Naive thymus-derived CD8-positive, alpha-beta T cell (primary cell): Measurements from ENCODE around the gene FAM221B. TPM values are rescaled to one million over a fixed set of nuclear protein-coding genes. Genes with fewer than 3 reads are reported as not detected.

Experiments used
- ATAC-seq, 2 donors: fragments of 150-1000 bp; cut with Tn5 transposase in 1 of 2; sonication (Bioruptor Pico), chemical (Tn5 transposase) in 1 of 2; 1 replicate in 1 of 2; 2 replicates in 1 of 2; pipeline ENCODE4 v1.10.0; 2021; ENCODE audit warnings: mild to moderate bottlenecking in 2 of 2, moderate library complexity in 2 of 2
- POLR2A ChIA-PET: fragments of 350-600 bp; sonication (Branson Sonifier 250); formaldehyde crosslinking; loops from one replicate; lab custom pipeline; 2021; ENCODE audit warnings: antibody characterized with exemption; lab: Charles Lee
- DNase-seq, 10 donors: peaks; one replicate each; pipeline versions ENCODE4 v3.0.0 to v3.0.0-alpha.2; 2020 to 2022
- H3K27ac Mint-ChIP-seq, 10 donors: one replicate each; pipeline ENCODE4 v1.8.0; 2020 to 2022; ENCODE audit warnings: mild to moderate bottlenecking in 10 of 10, mixed read lengths in 10 of 10, moderate library complexity in 4 of 10, inconsistent platforms in 1 of 10
- H3K27me3 Mint-ChIP-seq, 5 donors: one replicate each; pipeline ENCODE4 v1.8.0; 2021 to 2022; ENCODE audit warnings: mixed read lengths in 5 of 5
- H3K36me3 Mint-ChIP-seq, 3 donors: one replicate each; pipeline ENCODE4 v1.8.0; 2020 to 2022; ENCODE audit warnings: mixed read lengths in 3 of 3, mild to moderate bottlenecking in 2 of 3, inconsistent platforms in 1 of 3
- H3K4me1 Mint-ChIP-seq, 4 donors: one replicate each; pipeline ENCODE4 v1.8.0; 2021 to 2022; ENCODE audit warnings: mixed read lengths in 4 of 4
- H3K4me3 Mint-ChIP-seq, 10 donors: one replicate each; pipeline ENCODE4 v1.8.0; 2020 to 2022; ENCODE audit warnings: mild to moderate bottlenecking in 10 of 10, mixed read lengths in 10 of 10, moderate library complexity in 6 of 10, inconsistent platforms in 1 of 10
- H3K9me3 Mint-ChIP-seq, 9 donors: one replicate each; pipeline ENCODE4 v1.8.0; 2020 to 2022; ENCODE audit warnings: mixed read lengths in 9 of 9, mild to moderate bottlenecking in 3 of 9, inconsistent platforms in 1 of 9, moderate library complexity in 1 of 9
- polyA plus RNA-seq, 3 donors: library from polyadenylated mRNA; unstranded; fragments of 300-500 nt; fragmentation: Illumina TruSeq; gene quantifications; one replicate each; pipeline ENCODE4 v1.2.3, GENCODE V29; 2021
- total RNA-seq, 8 experiments: library from RNA in 2 of 8; stranded (reverse) in 2 of 8; gene quantifications; one replicate each; pipeline ENCODE4 v1.2.3 and lab custom pipeline; 2021 to 2026

The FAM221B gene, protein sequence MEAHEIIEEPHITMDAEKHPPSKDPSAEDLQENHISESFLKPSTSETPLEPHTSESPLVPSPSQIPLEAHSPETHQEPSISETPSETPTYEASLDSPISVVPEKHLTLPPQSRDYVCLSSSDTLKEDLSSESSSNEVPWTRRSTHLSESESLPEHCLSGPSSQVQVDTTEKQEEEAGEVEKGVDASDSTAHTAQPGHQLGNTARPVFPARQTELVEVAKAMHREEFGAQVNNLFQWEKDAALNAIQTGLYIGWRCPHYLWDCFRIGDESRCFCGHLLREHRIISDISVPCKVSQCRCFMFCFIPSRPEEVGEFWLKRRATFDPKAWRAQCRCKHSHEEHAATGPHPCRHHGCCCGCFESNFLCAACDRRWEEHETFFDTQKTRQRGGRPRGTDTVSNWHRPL
- total RNA-seq (not detected), polyA plus RNA-seq (not detected), total RNA-seq (lab: John Stamatoyannopoulos, UW) (0 reads per million in 6 experiments)

- Mint-ChIP-seq H3K27ac (peak within 1 kb of the TSS; percentile 81 to 100 (median 96)), H3K9me3 (no peaks in the 10 kb centered on the region), H3K4me3 (peak within 1 kb of the TSS; percentile 86 to 100 (median 96)), H3K36me3 (no peaks in the 10 kb centered on the region), H3K27me3 (no peaks in the 10 kb centered on the region), H3K4me1 (peaks cover 32 to 61% (median 42%) of the 10 kb centered on the region in 4 donors)
- POLR2A ChIA-PET: interaction anchor here (0.6 to 1.5 kb wide), 7 partner anchors 14 to 241 kb away, joined by 3 to 8 read pairs (median 3); partner anchors contain the start of genes CCDC107, HINT2 and SPAG8
- DNase-seq (peak in 2 of 10 donors; percentile 39 to 72), ATAC-seq (peak; percentile 33 to 41)
Observed at GRCh38 chr9:35828716-35829083, at the start of gene FAM221B. FAM221B (minus strand) TSS chr9:35828732; CDS start chr9:35826161, 2,571 bp downstream.

- H3K36me3 Mint-ChIP-seq: peaks cover 0 to 9% (median 5%) of the 10 kb centered on the region in 3 donors
- ATAC-seq (no peak), DNase-seq (no peak)
- POLR2A ChIA-PET: no interaction called here
- no peak overlapping the region for H3K4me3 Mint-ChIP-seq
- H3K27me3 Mint-ChIP-seq: peaks cover 3 to 20% (median 18%) of the 10 kb centered on the region in 5 donors
- no peak overlapping the region for H3K27ac Mint-ChIP-seq
- no peaks in the 10 kb centered on the region for H3K4me1 Mint-ChIP-seq
- H3K9me3 Mint-ChIP-seq: peaks cover 3 to 11% (median 5%) of the 10 kb centered on the region in 9 donors
Observed at GRCh38 chr9:35872505-35872904, 44.0 kb upstream of the FAM221B start.

GRCh38 chr9:35871545-35871944 lies 43.0 kb upstream of the FAM221B start:
- POLR2A ChIA-PET: no interaction called here
- no peak for DNase-seq
- Mint-ChIP-seq H3K27ac (no peak overlapping the region), H3K27me3 (peaks cover 0 to 23% (median 18%) of the 10 kb centered on the region in 5 donors), H3K36me3 (peaks cover 0 to 1% (median 0%) of the 10 kb centered on the region in 3 donors), H3K9me3 (peaks cover 0 to 1% (median 0%) of the 10 kb centered on the region in 9 donors), H3K4me3 (no peak overlapping the region), H3K4me1 (no peaks in the 10 kb centered on the region)
- no peak for ATAC-seq

DNA sequence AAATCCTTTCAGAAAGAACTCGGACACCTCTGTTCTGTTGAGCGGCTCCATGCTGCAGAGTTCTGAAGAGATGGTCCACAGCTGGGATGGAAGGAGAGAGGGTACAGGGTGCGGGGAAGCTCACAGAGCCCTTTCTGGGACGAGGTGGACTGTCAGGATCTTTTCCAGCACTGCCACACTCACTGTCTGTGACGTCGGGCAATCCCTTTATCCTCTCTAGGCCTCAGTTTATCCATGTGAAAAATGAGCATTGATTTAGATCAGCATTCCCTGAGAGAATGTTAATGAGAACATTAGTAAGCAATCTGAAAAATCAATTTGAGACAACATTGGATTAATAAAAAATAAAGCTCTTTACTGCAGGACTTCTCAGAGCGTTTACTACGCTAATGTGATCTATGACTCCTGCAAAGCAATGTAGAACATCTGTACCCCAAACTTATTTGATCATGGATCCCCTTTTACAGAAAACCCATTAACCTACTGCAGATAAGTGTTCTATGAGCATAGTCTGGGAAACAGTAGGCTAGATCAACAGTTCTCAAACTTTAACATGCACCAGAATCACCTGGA lies 41.9 kb upstream of the FAM221B start, which contains the start of gene OR13J1:
Gene OR13J1 (minus strand): TSS at position 51 of the 573 bp plus-strand sequence. CDS start 0 bp downstream, at position 51.
- Mint-ChIP-seq H3K27me3 (peaks cover 1 to 32% (median 24%) of the 10 kb centered on the region in 5 donors), H3K36me3 (no peaks in the 10 kb centered on the region), H3K9me3 (no peaks in the 10 kb centered on the region), H3K27ac (peak within 1 kb of the TSS in 1 of 10 donors; percentile 85), H3K4me1 (no peaks in the 10 kb centered on the region), H3K4me3 (no peak within 1 kb of the TSS)
- ATAC-seq: no peak
- POLR2A ChIA-PET: no interaction called here
- DNase-seq: no peak

- Mint-ChIP-seq H3K36me3 (no peaks in the 10 kb centered on the region), H3K4me3 (no peak overlapping the region), H3K4me1 (no peaks in the 10 kb centered on the region), H3K27ac (peak overlapping the region in 1 of 10 donors; percentile 85), H3K27me3 (peaks cover 3 to 36% (median 28%) of the 10 kb centered on the region in 5 donors), H3K9me3 (no peaks in the 10 kb centered on the region)
- POLR2A ChIA-PET: no interaction called here
- no peak for ATAC-seq
- no peak for DNase-seq
Observed at GRCh38 chr9:35869621-35870216, 41.2 kb upstream of the FAM221B start.

DNA sequence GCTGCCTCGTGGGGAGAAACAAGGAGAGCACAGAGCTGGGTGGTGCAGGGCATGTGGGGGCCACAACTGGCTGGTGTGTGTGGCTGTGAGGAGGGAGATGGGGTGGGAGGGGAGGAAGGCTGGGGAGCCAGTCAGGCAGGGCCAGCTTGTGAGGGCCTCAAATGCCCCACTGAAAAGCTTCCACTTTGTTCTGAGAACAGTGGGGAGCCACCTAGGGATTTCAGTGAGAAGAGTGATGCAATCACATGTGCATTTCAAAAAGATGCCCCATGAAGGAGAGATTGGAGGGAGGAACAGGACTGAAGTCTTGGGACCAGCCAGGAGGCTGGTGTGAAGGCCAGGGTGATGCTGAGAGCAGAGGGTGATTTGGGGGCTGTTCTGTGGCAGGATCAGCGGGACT lies 40.4 kb upstream of the FAM221B start:
- POLR2A ChIA-PET: no interaction called here
- H3K27ac Mint-ChIP-seq: no peak overlapping the region
- H3K4me1 Mint-ChIP-seq: no peaks in the 10 kb centered on the region
- no peaks in the 10 kb centered on the region for H3K9me3 Mint-ChIP-seq
- ATAC-seq: no peak
- H3K27me3 Mint-ChIP-seq: peaks cover 5 to 37% (median 34%) of the 10 kb centered on the region in 5 donors
- H3K36me3 Mint-ChIP-seq: no peaks in the 10 kb centered on the region
- H3K4me3 Mint-ChIP-seq: no peak overlapping the region
- DNase-seq: no peak

DNA sequence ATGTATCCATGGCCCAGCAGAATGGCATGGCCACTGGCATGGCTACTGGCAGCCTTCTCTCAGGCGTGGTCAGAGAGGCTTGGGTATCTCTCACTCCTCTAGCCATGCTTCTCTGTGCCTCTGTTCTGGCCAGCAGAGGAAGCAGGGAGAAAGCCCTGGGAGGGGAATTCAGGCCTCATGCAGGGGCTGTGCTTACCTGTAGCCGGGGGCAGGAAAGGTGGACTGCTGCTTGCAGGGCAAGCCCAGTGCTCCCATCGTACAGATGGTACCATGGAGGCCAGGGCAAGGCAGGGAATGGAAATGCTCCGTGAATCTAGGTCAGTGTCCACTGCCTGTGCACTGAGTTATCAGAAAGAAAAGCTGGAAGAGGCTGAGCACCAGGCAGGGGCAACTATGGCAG lies 39.0 kb upstream of the FAM221B start:
- no peak for ATAC-seq
- no peaks in the 10 kb centered on the region for H3K4me1 Mint-ChIP-seq
- POLR2A ChIA-PET: no interaction called here
- peaks cover 6 to 43% (median 38%) of the 10 kb centered on the region in 5 donors for H3K27me3 Mint-ChIP-seq
- H3K36me3 Mint-ChIP-seq: no peaks in the 10 kb centered on the region
- DNase-seq: no peak
- no peak overlapping the region for H3K4me3 Mint-ChIP-seq
- H3K9me3 Mint-ChIP-seq: no peaks in the 10 kb centered on the region
- H3K27ac Mint-ChIP-seq: no peak overlapping the region

DNA sequence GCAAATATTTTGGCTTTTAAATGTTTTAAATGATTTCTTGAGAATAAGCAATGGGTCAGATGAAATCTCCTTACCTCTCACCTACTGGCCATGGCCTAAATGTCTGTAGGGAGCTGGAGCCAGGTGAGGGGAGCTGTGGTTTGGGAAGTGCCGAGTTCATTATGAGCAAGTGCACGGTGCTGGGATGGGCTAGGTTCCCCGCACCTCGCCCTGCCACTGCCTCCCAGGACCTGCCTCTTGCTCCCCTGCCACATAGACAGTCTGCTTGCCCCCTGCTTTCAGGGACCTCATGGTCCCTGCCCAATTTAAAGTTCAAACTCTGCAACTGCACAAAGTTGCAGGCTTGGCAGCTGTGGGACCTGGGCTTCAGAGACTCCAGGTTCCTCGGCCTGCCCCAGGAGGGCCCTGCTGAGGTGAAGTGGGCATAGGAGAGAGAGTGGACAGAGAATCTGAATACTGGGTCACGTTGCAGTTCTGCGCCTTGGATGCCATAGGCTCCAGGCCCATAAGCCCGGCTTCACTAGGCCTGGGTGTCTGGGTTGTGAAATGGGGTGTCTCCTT lies 36.2 kb upstream of the FAM221B start:
- H3K36me3 Mint-ChIP-seq: no peaks in the 10 kb centered on the region
- H3K9me3 Mint-ChIP-seq: no peaks in the 10 kb centered on the region
- peaks cover 9 to 59% (median 46%) of the 10 kb centered on the region in 5 donors for H3K27me3 Mint-ChIP-seq
- POLR2A ChIA-PET: no interaction called here
- no peak overlapping the region for H3K4me3 Mint-ChIP-seq
- DNase-seq: no peak
- H3K27ac Mint-ChIP-seq: no peak overlapping the region
- no peak for ATAC-seq
- peaks cover 0 to 4% (median 0%) of the 10 kb centered on the region in 4 donors for H3K4me1 Mint-ChIP-seq

DNA sequence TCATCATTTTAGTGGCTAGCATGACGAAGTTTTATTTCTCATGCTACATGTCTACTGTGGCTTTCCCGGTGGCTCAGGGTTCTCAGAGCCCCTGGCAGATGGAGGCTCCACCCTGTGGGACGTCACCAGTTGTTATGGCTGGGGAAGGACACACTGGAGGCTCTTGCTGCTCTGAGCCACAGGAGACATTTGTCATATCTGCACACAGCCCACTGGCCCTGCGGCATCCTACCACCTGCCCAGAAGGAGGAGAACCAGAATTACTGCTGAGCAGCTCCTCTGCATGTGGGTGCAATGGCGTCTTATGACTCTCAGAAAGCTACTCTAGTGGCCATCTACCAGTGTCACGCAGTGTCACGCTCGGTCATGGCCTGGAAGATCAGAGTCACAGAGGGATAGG lies 35.1 kb upstream of the FAM221B start:
- H3K36me3 Mint-ChIP-seq: no peaks in the 10 kb centered on the region
- H3K27me3 Mint-ChIP-seq: peaks cover 9 to 50% (median 36%) of the 10 kb centered on the region in 5 donors
- no peak for ATAC-seq
- H3K27ac Mint-ChIP-seq: no peak overlapping the region
- H3K9me3 Mint-ChIP-seq: no peaks in the 10 kb centered on the region
- POLR2A ChIA-PET: no interaction called here
- no peak for DNase-seq
- peaks cover 2 to 9% (median 5%) of the 10 kb centered on the region in 4 donors for H3K4me1 Mint-ChIP-seq
- H3K4me3 Mint-ChIP-seq: no peak overlapping the region

DNA sequence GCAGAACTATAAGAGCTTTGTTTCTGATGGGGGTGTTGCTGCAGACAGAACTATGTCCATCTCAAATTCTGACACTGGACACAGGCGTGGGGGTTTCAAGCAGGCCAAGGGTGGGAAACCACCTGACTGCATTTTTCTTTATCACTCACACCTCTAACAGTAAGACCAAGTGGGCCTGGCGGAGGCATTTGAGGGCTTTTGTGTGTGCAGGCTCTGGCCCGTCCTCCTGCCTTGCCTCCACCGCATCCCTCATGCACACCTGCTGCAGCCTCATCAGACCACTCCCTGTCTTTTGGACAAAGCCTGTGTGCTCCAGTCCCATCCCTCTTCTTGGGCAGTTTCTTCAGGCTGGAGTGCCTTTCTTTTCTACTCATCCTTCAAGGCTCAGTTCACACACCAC lies 33.8 kb upstream of the FAM221B start:
- Mint-ChIP-seq H3K27ac (no peak overlapping the region), H3K4me1 (peaks cover 2 to 10% (median 6%) of the 10 kb centered on the region in 4 donors)

DNA sequence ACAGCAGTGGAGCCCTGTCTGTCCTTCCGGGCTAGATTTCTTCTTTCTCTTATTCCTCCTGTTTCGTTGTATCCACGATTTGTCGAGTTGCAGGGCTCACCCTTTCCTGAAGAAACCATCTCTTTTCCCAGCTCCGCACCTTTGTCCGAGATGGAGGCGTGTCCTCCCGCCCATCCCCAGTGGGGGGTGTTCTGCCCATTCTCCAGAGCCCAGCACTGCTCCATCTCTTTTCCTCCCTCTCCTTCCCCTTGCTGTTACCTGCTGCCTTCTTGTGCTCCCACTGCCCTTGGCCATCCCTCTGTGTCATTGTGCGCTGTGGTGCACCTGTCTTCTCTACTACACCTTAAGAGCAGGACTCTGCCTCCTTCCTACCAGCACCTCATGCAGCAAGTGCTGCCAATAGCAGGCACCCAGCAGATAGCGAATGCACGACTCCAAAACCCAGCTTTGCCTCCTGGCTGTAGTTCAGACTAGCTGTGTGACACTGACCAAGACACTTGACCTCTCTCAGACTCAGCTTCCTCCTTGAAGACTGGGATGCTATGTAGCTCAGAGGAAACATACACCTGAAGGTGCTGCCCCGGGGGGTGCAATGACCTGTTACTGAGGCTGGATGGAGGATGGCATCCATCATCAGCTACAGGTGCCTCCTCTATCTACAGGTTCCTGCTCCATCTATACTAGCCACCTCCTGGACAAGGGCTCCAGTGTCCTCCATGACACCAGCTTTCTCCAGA lies 32.8 kb upstream of the FAM221B start:
- Mint-ChIP-seq H3K27ac (peak overlapping the region in 2 of 10 donors; percentile 13 to 63), H3K4me3 (no peak overlapping the region), H3K27me3 (peaks cover 9 to 36% (median 27%) of the 10 kb centered on the region in 5 donors), H3K9me3 (no peaks in the 10 kb centered on the region), H3K4me1 (peaks cover 2 to 10% (median 8%) of the 10 kb centered on the region in 4 donors), H3K36me3 (no peaks in the 10 kb centered on the region)
- no peak for ATAC-seq
- DNase-seq: peak in 1 of 10 donors; percentile 14
- POLR2A ChIA-PET: no interaction called here

More for the DNA sequence above, 33.8 kb upstream of the FAM221B start:
- no peak for ATAC-seq
- H3K36me3 Mint-ChIP-seq: no peaks in the 10 kb centered on the region
- H3K9me3 Mint-ChIP-seq: no peaks in the 10 kb centered on the region
- peaks cover 9 to 37% (median 28%) of the 10 kb centered on the region in 5 donors for H3K27me3 Mint-ChIP-seq
- no peak for DNase-seq
- no peak overlapping the region for H3K4me3 Mint-ChIP-seq
- POLR2A ChIA-PET: no interaction called here

DNA sequence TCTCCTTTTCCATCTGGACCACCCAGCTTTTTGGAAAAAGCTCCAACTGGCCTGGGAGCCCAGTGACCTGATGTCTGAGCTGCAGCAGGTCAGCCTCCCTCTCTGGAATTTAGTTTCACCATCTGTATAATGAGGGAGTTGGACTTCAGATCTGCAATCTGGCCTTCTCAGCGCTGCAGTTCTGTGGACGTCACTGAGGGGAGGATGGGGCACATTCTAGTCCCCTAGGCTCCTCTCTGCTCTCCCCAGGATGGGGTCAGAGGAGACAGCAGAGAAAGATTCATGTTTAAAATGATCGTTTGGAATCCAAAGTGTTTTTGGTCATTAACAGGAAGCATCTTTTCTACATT lies 31.4 kb upstream of the FAM221B start:
- Mint-ChIP-seq H3K9me3 (no peaks in the 10 kb centered on the region), H3K27ac (no peak overlapping the region), H3K36me3 (no peaks in the 10 kb centered on the region), H3K4me3 (no peak overlapping the region), H3K4me1 (peaks cover 2 to 10% (median 8%) of the 10 kb centered on the region in 4 donors), H3K27me3 (peaks cover 6 to 23% (median 18%) of the 10 kb centered on the region in 5 donors)
- ATAC-seq (no peak), DNase-seq (no peak)
- POLR2A ChIA-PET: no interaction called here
